OCI-M1 (cell line): ENCODE measurements around the gene SLC16A2.
"Not testable (repeated sequence)": the region's sequence is repeated elsewhere in the genome, so short reads cannot be mapped to it uniquely, and the experiment has no call there.

ENCODE experiments used
- DNase-seq: peaks from one replicate; lab custom pipeline; 2025; lab: John Stamatoyannopoulos, UW

The SLC16A2 gene

DNA sequence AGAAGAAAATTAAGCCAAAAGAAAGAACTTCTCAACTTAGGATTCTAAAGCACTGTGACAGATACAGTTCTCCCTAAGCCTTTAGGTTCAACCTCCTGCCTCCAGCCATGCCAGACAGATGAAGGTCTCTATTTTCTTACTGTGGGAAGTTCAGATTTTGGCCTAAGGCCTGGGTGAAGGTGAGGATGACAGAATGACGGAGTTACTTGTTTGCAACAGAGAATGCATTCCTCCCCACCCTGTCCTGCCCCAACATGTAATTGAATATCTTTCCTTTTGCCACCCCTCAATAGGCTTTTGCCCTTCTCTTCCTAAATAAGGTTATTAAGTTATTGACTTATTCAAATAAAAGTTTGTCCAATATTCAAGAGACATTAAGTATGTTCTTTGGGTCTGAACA is 25.6 kb downstream of the SLC16A2 start:
- DNase-seq = no peak

DNA sequence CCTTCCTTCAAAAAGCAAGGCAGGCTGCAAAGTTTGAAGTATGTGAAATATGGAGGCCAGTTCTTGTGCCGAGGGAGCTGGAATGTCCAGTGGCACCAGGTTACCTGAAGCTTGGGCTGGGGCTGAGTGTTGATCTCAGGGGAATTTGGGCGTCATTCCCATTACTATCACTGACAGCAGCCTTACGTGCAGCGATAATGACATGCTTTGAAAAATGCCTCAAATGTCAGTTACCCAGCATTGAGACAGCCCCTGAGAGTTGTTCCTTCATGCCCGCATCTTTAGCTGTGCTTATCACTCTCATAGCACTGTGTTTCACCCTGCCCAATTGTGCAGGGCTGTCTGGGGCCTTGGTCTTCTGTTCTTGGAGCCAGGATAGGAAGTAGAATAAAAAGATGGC is 27.4 kb downstream of the SLC16A2 start:
- DNase-seq = no peak

DNA sequence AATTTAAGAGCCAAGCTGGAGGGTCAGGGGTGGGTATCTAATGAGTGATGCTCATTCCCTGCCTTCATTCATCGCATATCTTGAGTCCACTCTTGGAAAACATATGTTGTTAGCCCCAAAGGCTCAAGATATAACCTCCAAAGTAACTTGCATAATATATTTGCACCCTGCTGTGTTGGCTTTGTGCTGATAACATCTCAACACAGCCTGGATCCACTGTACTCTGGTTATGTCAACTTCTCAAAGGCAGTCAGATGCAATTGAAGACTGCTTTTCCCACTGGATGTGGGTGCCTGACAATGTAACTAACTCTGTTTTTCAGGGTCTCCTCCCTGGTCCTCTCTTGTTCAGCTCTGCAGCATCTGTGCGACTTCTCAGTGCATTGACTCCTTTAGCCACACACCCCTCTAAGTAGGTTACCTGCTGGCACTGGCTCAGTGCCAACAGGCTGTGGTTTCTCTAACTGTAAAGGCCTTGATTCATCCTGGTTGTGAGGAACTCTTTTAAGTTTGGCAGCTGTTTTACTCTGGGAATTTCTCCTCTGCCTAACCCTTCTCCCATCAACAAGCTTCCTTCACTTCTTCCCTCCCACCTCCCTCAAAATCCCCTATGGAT is 28.1 kb downstream of the SLC16A2 start:
- DNase-seq = no peak

DNA sequence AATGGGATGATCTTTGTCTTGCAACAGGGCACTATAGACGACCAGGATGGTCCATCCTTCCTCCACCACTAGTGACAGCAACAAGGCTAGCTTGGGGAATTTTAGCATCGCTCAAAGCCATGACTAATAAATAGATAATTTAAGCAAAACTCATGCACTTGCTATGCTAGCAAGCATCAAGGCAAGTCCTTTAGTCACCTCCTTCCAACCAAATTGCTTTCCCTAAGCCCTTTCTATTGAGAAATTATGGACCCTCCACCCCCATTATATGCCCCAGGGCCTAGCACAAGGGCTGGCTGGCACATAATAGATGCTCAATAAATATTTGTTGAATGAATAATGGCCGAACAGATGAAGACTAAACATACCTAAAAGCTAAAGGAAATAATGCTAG is 28.6 kb downstream of the SLC16A2 start:
- DNase-seq = no peak

DNA sequence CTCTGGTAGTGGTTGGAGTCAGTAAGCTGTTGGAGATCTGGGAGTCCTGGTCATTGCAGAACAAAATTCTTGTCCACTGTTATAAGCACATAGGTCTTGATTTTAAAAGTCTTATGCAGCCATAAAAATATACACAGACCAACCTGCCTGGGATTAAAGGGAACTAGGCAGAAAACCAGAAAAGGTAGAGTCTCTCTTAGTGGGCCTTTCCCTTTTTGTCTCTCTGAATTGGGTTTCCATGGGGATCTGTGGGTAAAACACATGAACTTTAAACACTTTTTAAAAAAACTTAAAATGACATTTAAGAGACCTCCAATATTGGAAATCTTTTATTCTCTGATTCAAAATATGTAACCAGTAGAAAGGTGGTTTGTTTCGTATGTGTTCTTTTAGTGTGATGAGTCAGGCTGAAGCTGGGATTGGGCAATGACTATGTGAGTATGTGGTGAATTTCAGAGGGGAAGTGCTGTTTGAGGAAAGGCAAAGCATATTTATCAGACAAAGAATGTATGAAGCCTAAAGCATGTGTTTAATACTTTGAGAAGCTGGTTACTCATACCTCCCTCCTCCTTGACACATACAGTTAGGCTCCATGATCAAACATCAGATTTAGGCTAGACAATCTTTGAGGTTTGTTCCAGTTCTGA is 29.6 kb downstream of the SLC16A2 start:
- peak; percentile 60 for DNase-seq

DNA sequence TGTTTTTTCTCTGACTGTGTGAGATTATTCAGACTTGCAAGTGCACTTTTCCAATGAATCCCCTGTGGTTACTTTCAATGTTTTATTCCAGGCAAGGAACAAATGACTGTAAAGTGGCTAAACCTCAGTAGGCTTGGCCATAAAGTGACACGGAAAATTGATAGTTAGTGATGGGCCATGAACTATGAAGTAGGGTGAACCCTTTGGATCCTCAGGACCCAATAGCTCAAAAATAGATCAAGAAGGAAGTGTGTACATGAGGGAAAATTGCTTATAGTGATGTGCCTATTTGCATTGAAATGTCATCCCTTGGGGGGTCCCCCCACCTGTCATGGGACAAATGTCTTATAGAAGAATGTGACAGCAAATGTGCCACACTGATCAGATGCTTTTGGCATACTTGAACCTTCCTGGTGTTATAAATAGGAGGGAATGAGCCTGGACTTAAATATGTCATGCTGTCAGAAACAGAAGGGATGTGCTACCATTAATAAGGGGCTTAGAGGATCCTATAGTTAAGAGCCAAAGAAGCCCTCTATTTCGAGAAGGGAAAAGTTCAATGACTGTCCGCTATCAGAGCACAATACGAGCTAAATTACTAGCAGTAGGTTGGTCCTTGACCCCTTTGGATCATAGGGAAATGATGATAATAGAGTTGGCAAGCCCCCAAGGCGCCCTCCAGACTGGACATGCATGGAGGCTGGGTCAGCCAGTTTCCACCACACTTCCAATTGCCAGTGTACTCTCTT is 30.3 kb downstream of the SLC16A2 start:
- DNase-seq = no peak

DNA sequence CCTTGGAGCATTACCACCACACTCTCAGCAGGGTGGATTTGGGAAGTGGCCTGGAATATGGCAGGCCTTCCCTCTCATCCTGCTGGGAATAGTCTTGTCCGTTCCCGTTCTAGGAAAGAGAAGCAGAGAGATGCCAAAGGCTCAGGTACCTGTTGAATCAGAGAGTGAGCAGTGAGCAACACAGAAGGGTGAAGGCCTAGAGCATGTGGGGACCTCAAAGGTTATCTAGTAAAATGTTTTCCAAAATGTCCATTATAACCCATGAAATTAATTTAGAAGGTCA is 30.8 kb downstream of the SLC16A2 start:
- no peak for DNase-seq

DNA sequence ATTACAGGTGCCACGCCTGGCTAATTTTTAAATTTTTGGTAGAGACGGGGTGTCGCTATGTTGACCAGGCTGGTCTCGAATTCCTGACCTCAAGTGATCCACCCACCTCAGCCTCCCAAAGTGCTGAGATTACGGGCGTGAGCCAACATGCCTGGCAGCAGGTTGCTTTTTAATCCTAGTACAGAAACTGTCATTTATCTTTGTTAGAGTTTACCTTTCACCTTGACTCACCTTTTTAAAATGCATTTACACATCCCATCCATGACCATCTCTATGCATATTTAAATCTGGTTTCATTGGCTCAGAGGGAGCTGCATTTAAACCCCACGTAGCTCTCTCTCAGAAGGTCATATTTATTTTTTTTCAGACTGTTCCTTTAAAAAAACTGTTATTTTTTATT is 31.9 kb downstream of the SLC16A2 start:
- no peak for DNase-seq

DNA sequence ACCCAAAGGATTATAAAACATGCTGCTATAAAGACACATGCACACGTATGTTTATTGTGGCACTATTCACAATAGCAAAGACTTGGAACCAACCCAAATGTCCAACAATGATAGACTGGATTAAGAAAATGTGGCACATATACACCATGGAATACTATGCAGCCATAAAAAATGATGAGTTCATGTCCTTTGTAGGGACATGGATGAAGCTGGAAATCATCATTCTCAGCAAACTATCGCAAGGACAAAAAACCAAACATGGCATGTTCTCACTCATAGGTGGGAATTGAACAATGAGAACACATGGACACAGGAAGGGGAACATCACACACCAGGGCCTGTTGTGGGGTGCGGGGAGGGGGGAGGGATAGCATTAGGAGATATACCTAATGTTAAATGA is 32.9 kb downstream of the SLC16A2 start:
- not testable (repeated sequence) for DNase-seq

DNA sequence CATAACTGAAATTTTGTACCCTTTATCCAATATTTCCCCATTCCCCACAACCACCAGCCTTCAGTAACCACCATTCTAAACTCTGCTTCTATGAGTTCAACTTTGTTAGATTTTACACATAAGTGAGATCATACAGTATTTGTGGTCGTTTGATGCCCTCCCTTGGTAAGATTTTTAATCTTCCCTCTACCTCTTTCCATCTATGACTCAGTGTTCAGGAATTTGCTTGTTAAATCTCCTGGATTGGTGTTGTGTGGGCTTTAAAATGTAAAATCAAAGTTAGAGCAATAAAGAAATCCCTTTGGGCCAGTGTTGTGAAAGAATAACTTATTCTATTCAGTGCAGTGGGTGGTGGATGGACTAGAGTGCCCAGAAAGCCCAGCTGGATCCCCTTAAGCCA is 37.4 kb downstream of the SLC16A2 start:
- no peak for DNase-seq

DNA sequence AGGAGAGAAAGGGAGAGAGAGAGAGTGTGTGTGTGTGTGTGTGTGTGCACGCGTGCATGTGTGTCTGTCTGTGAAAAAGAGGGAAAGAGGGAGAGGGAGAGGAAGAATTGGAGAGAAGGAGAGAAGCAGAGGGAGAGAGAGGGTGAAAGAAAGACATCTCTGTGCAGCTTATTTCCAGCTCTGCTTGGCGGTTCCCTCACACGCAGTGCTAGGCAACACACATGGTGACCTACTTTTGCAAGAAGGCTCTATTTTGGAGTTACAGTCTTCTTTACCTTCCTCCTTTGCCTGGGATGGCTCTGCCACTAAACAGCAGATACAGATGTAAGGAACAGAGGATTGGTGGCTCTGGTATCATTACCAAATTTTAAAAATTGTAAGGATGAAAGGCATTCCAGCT is 40.1 kb downstream of the SLC16A2 start:
- no peak for DNase-seq

DNA sequence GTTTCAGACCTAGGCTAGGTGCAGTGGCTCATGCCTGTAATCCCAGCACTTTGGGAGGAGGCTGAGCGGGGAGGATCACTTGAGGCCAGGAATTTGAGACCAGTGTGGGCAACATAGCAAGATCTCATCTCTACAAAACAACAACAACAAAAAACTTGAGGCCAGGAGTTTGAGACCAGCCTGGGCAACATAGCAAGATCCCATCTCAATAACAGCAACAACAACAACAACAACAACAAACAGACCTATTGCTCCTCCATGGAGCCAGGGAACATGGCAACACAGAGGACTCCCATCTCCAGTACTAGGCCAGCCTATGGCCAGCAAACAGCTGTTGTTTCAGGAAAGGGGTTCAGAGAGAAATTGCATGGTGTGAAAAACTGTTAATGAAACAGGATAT is 43.4 kb downstream of the SLC16A2 start:
- DNase-seq = no peak

DNA sequence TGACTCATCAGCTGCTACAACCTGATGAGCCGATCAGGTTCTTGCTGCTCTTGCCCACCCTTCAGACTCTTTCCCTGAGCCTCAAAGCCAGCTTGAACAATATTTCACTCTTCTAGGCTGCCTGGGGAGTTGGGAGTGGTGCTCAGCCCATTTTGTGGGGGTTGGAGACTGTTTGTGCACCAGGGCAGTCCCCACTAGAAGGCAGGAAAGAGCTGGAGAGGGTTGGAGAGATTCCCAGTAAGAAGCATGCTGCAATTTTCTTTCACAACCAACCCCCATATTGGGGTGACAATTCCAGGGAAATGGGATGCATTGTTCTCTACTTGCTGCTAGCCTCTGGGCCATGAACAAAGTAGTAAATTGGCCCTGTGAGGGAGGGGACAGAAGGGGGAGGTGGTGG is 44.1 kb downstream of the SLC16A2 start:
- DNase-seq = no peak

DNA sequence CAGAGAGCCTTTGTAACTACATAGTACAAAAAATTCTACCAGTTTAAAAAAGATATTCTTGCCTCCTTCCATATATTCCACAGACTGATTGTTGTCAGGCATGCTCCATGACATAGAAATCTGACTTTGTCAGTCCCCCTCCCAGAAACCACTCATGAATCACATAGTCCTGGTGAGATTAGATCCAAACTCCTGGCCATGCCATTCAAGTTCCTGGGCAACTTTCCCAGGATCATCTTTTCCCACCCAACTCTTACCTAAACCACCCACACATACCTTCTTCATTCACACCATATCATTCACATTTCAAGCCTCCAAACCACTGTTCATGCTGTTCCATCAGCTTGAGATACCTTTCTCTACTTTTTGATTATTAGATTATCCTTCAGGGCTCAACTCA is 46.4 kb downstream of the SLC16A2 start:
- no peak for DNase-seq

DNA sequence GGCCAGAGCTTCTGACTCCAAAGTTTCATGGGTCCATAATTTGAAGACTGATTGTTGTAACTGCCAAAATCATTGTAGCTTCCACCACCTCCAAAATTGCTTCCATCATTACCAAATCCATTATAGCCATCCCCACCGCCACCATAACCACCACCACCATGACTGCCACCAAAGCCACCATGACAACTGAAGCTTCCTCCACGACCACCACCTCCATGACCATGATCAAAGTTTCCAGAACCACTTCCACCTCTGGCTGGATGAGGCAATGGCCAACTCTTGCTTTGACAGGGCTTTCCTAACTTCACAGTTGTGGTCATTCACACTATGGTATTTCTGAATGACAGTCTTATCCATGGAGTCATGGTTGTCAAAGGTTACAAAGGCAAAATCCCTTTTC is 51.8 kb downstream of the SLC16A2 start:
- DNase-seq = not testable (repeated sequence)

DNA sequence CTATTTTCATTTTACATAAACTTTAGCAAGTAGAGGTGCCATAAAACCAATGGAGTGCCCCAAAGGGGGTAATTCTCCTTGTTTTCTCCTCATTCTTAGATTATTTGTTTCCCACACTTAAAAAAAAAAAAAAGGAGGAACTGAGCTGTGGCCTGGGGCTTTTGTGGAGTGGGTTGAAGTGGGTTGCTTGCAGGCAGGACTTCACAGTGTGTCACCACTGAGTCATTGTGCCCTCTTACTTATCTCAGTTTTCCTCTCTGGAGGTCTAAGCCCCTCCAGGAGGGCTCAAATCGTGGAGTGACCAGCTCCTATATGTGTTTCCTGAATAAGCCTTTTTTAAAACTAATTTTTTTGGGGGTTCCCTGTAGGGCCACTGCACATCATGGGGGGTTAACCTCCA is 69.0 kb downstream of the SLC16A2 start:
- no peak for DNase-seq

DNA sequence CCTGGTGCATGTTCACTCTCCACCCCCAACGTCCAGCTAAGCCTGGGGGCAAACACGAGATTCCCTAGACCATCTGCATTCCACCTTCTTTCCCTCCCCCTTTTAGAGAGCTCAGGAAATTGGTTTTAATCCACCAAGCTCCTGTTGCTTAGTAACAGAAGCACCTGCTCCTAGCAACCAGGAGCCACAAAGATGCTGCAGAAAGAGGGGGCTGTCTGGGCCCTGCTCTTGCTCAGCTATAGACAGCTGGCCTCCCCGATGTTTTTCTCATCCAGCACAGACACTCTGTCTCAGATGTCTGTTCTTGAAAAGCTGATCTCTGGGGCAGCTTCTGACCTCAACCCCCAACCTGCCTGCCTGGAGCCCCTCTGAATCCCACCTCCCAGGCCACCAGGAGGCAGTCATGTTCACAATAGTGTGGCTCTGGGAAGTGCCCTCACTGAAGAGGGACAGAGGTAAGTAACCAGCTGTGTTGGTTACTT is 71.5 kb downstream of the SLC16A2 start:
- no peak for DNase-seq

DNA sequence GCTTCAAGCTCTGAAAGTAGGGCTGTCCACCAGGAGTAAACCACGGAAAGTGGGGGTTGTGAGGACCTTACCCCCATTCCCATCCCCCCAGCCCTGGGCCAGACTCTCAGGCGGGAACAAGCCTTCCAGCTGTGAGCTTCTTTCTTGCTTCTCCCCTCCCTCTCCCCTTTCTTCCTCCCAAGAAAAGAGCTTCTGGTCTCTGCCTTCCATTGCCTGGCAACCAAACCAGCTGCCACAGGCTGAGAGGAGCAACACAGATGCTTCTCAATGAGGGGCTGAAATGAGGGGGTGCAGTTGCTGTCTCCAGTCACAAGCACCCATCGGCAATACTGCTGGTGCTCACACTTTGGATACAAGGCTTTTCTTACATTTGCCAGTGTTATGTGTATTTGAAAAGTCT is 72.5 kb downstream of the SLC16A2 start:
- DNase-seq = no peak

DNA sequence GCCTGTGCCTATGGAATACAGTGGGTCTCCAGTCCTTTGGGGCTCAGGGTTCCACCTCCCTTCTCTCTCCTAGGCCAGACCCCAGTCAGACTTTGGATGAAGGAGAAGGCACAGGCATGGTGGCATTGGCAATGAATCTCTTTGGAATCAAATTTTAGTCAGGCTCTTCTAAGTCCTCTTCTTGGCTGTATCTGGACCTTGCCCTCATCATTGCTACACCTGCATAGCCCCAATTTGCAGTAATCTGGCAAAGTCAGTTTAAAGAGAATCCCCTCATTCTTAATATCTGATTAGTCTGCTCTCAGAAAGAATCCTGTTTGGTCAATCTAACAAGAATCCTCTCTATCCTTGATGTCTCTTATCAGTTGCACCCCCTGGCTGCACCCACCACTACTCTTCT is 77.6 kb downstream of the SLC16A2 start:
- DNase-seq = no peak

DNA sequence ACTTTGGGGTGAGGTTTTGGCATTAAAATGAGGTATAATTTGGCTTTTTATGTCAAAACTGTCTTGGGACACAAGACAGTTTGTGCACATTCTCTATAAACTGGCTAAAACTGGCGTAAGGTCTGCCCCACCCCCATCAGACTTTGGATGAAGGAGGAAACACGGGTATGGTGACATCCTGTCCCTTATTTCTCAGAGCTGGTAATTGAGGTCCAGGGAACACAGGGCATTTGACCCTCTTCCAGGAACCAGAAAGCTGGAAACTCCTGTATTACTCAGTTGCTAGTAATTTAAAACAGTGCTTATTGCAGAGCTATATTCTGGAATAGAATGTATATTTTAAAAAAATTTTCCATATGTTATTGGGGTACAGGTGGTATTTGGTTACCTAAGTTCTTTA is 78.8 kb downstream of the SLC16A2 start:
- DNase-seq = no peak

DNA sequence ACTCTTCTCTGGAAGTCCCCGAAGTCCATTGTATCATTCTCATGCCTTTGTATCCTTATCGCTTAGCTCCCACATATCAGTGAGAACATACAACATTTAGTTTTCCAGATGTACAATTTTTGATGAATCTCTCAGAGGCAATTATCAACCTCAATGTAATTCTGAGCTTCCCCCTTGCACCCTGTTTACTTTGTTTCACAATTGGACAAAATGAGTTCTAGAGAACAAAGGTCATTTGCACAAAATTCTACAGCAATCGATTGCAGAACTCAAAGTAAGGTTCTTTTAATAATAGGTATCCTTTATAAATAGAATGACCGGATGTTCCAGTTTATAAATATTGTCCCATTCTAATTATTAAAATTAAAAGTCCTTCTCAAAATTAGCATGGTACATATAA is 79.3 kb downstream of the SLC16A2 start:
- DNase-seq = no peak

DNA sequence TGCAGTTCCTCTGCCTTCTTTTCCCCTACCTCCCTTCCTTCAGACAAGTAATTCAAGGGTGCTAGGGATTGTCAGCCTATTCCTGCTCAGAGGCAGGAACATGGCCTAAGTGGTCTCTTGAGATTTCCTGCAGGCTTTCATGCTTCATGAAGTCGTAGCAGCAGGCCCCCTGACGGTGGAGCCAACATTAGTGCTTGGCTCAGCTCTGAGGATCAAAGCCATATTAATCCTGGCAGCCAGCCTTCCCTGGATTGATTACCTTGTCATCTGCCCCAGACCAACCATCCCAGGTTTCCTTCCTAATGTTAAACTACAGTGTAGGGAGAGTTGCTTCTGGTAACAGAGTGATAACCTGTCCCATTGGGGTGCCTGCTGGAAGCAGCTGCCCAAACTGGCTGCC is 84.1 kb downstream of the SLC16A2 start:
- DNase-seq = no peak

DNA sequence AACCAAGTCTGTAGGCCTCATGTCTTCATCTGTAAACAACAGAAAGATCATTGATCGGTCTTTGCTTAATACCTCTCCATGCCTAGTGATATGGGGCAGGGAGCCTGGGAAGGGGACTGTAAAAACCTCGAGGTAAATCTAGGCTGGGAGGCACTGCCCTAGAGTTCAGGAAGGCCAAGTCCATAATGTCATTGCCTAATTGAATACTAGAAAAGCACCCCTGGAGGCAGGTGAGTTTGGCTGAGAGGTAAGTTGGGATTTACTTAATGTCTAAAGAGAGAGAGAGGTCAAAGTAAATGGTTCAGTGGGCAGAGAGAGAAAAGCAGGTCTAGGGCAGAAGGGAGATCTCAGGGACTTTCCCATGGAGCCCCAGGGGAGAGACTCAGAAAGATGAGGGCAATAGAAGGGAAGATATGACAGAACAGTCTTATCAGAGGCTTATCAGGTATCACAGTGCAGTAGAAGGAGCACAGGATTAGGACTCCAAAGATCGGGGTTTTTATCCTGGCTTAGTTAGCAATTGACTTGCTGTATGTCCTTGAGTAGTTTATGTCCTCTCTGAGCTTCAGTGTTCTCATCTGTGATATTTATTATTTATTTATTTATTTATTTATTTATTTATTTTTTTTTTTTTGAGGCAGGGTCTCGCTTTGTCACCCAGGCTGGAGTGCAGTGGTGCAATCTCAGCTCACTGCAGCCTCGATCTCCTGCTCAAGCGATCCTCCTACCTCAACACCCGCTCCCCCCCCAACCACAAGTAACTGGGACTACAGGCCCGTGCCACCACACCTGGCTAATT is 85.2 kb downstream of the SLC16A2 start:
- DNase-seq = no peak
